ENCODE results near the gene TMEM63C. TPM values are rescaled to one million over a fixed set of nuclear protein-coding genes. Genes with fewer than 3 reads are reported as not detected.

The TMEM63C gene
- polyA plus RNA-seq, 1 donor, result 7.7 TPM

DNA sequence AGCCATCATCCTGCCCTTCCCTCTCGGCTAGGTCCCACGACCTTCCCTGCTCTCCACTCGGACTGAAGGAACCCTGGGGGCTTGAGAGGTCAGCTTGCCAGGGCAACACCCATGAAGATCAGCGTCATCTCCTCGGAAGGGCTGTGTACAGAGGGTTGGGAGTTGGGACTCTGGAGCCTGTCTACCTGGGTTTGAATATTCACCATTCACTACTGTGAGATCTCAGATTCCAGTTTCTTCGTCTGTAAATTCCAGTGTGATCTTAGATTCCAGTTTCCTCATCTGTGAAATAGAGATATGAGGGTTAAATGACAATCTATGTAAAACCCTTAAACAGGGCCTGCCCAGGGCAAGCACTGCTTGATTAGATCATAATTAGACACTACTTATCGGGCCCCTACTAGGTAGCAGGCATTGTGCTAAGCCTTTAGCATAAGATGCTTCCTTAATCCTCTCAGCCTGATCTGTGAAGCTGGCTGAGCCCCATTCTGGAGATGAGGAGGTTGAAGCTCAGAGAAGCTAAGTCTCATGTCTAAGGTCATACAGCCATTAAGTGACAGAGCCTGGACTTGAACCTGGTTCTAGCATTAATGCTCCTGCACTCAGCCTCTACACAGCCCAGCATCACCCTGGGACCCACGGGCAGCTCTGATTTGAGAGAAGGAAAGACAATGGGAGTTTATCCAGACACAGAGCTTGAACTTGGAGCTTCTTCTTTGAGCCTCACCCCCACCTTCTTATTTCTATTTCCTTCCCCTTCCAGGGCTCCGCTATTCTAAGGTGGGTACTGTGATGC is 39.4 kb upstream of the TMEM63C start:
- H3K9me3 ChIP-seq (ENCODE audit: control insufficient read depth, low read depth, low read length), result peaks cover 6% of the 10 kb centered on the region
- no peaks in the 10 kb centered on the region for H3K36me3 ChIP-seq (ENCODE audit: control insufficient read depth, insufficient read depth, low read length)
- H3K27me3 ChIP-seq (ENCODE audit: control insufficient read depth, insufficient read depth, low read length), result peaks cover 94% of the 10 kb centered on the region
- no peak overlapping the region for H3K4me3 ChIP-seq (ENCODE audit: low read length)
- WGBS (ENCODE audit: insufficient coverage, low lambda C conversion rate), result no CpG with 5 or more reads among the region's 9 CpGs
- H3K4me1 ChIP-seq (ENCODE audit: control insufficient read depth, insufficient read depth, low read length), result no peaks in the 10 kb centered on the region
- H3K27ac ChIP-seq (ENCODE audit: low read length), result no peak overlapping the region
- DNase-seq, result no peak

DNA sequence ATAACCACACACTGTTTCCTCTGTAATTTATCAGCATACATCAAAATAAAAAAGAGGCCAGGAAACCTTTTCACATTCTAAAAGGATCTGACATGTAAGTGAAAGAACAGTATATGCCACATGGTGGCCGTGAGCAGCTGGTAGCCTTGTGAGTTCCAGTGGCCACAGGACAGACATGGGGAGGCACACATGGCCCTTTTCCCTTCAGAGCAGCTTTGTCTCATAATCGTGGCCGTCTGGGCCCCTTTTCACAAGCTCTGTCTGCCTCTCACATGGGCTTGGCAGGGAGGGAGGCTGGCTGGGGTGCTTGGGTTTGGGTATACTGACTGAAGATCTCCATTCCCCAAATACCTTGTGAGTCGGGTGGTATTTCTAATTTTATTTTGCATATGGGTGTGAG is 38.5 kb upstream of the TMEM63C start:
- Histone ChIP-seq H3K4me3 (ENCODE audit: low read length) (no peak overlapping the region), H3K27ac (ENCODE audit: low read length) (no peak overlapping the region), H3K27me3 (ENCODE audit: control insufficient read depth, insufficient read depth, low read length) (peaks cover 90% of the 10 kb centered on the region), H3K4me1 (ENCODE audit: control insufficient read depth, insufficient read depth, low read length) (no peaks in the 10 kb centered on the region), H3K36me3 (ENCODE audit: control insufficient read depth, insufficient read depth, low read length) (no peaks in the 10 kb centered on the region), H3K9me3 (ENCODE audit: control insufficient read depth, low read depth, low read length) (peaks cover 6% of the 10 kb centered on the region)
- WGBS (ENCODE audit: insufficient coverage, low lambda C conversion rate), result no CpG with 5 or more reads among the region's 4 CpGs
- no peak for DNase-seq

DNA sequence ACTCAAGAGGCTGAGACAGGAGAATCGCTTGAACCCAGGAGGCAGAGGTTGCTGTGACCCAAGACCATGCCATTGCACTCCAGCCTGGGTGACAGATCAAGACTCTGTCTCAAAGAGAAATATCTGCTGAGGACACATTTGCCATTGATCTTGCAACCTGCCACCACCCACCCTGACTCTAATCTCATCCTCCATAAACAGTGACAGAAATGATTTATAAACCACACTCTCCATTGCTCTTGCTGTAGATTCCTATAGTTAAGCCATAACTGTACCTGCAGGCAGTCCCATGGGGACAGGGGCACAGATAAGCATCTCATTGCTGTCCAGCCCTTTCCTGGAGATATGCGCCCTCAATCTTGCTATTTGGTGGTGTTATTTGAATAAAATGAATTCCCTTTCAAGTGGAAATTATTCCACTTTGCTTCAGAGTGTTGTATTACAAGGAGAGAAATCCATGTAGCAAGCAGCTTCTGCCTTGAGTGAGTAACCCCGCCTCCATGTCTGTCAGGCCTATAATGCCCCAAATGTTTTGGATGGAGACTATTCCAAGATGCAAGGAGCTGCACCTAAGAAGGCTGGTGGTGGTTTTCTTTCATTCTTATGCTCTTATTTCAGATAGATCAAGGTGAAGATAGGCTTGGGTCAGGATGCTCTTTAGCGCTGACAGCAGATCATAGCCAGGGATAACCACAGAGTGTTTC is 37.0 kb upstream of the TMEM63C start:
- Histone ChIP-seq H3K27me3 (ENCODE audit: control insufficient read depth, insufficient read depth, low read length) (peaks cover 75% of the 10 kb centered on the region), H3K4me3 (ENCODE audit: low read length) (no peak overlapping the region), H3K36me3 (ENCODE audit: control insufficient read depth, insufficient read depth, low read length) (no peaks in the 10 kb centered on the region), H3K4me1 (ENCODE audit: control insufficient read depth, insufficient read depth, low read length) (no peaks in the 10 kb centered on the region), H3K27ac (ENCODE audit: low read length) (no peak overlapping the region), H3K9me3 (ENCODE audit: control insufficient read depth, low read depth, low read length) (peaks cover 3% of the 10 kb centered on the region)
- no CpG with 5 or more reads among the region's 4 CpGs for WGBS (ENCODE audit: insufficient coverage, low lambda C conversion rate)
- no peak for DNase-seq

DNA sequence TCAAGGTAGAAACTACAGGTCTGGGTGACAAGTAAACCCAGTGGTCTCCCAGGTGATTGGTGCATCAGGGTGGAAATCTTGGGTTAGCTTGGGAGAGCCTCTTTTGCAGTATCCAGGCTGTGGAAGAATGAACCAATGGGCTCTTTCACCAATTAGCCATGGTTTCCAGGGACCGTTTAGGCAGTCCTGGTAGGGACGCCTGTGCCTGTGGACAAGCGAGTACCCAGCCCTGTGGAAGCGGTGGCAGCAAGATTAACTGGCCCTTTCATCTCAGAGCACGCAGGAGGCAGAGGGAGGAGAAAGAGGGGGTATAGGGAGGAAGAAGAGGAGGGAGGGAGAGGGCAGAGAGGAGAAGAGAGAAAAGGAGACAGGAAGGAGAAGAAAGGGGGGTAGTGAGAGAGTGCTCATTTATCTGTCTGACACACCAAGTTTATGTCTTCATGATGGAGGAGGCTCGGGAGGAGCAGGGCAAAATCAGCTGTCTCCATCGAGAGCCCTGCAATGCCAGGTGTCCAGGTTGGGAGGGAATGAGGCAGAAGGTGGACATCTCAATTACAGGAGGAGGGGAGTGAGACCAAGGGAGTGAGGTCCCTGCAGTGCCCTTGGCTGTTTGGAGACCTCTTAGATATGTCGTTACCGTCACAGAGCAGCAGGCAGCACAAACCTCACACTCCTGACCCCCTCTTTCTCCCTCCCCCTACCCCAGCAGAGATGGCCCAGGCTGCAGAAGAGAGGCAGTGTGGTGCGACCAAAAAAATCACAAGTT is 35.4 kb upstream of the TMEM63C start:
- no peak overlapping the region for H3K27ac ChIP-seq (ENCODE audit: low read length)
- no peaks in the 10 kb centered on the region for H3K4me1 ChIP-seq (ENCODE audit: control insufficient read depth, insufficient read depth, low read length)
- no peak overlapping the region for H3K4me3 ChIP-seq (ENCODE audit: low read length)
- WGBS (ENCODE audit: insufficient coverage, low lambda C conversion rate), result 40% methylated on average over 1 of the region's 10 CpGs
- H3K27me3 ChIP-seq (ENCODE audit: control insufficient read depth, insufficient read depth, low read length), result peaks cover 62% of the 10 kb centered on the region
- no peaks in the 10 kb centered on the region for H3K9me3 ChIP-seq (ENCODE audit: control insufficient read depth, low read depth, low read length)
- no peak for DNase-seq
- H3K36me3 ChIP-seq (ENCODE audit: control insufficient read depth, insufficient read depth, low read length), result no peaks in the 10 kb centered on the region

DNA sequence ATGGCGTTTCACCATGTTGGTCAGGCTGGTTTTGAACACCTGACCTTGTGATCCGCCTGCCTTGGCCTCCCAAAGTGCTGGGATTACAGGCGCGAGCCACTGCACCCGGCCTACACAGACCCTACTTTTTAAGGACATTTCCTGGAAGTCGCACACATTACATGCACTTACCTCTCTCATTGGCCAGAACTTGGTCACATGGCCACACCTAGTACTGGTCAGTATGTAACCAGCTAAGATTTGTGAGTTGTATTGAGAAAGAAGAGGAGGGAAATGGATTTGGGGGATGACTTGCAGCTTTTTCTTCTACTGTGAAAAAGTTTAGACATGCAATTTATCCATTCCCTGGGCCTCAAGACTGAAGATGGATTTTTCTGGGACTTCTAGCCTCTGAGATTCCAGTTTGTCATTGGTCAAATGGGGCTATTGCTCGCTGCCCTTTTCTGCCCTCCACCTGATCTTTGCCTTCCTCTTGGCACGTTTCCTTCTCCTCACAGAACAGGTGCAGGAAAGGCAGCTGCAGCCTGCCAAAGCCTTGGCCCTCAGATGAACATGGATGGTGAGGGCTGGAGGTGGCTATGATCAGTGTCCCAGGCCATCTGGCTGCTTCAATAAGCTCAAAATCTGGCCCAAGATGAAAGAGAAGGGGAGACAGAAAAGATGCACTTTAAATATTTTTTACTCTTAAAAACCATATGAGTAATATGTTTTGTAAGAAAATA is 32.9 kb upstream of the TMEM63C start:
- DNase-seq, result no peak
- Histone ChIP-seq H3K4me1 (ENCODE audit: control insufficient read depth, insufficient read depth, low read length) (no peaks in the 10 kb centered on the region), H3K27me3 (ENCODE audit: control insufficient read depth, insufficient read depth, low read length) (peaks cover 43% of the 10 kb centered on the region), H3K36me3 (ENCODE audit: control insufficient read depth, insufficient read depth, low read length) (no peaks in the 10 kb centered on the region), H3K4me3 (ENCODE audit: low read length) (no peak overlapping the region), H3K9me3 (ENCODE audit: control insufficient read depth, low read depth, low read length) (no peaks in the 10 kb centered on the region), H3K27ac (ENCODE audit: low read length) (no peak overlapping the region)
- 50% methylated on average over 1 of the region's 8 CpGs for WGBS (ENCODE audit: insufficient coverage, low lambda C conversion rate)

DNA sequence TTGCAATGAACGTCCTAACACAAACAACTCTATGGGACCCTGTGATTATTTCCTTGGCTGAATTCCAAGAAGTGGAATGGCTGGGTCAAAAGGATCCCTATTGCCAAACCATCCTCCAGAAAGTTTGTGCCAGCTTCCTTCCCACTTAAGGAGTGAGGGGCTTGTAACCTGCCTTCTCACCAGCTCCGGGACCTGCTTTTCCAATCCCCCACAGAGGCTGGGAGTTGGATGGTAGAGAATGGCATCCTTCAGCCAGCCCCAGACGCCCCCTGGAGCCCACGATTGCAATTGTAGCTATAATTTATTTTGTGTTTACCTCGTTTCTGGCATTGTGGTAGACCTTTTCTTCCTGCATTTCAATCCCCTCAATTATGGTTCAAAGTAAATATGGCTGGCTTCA is 30.4 kb upstream of the TMEM63C start:
- DNase-seq, result no peak
- no peak overlapping the region for H3K27ac ChIP-seq (ENCODE audit: low read length)
- H3K9me3 ChIP-seq (ENCODE audit: control insufficient read depth, low read depth, low read length), result no peaks in the 10 kb centered on the region
- WGBS (ENCODE audit: insufficient coverage, low lambda C conversion rate), result 13% methylated on average over 3 of the region's 5 CpGs
- no peaks in the 10 kb centered on the region for H3K4me1 ChIP-seq (ENCODE audit: control insufficient read depth, insufficient read depth, low read length)
- peaks cover 20% of the 10 kb centered on the region for H3K27me3 ChIP-seq (ENCODE audit: control insufficient read depth, insufficient read depth, low read length)
- no peak overlapping the region for H3K4me3 ChIP-seq (ENCODE audit: low read length)
- H3K36me3 ChIP-seq (ENCODE audit: control insufficient read depth, insufficient read depth, low read length), result no peaks in the 10 kb centered on the region

DNA sequence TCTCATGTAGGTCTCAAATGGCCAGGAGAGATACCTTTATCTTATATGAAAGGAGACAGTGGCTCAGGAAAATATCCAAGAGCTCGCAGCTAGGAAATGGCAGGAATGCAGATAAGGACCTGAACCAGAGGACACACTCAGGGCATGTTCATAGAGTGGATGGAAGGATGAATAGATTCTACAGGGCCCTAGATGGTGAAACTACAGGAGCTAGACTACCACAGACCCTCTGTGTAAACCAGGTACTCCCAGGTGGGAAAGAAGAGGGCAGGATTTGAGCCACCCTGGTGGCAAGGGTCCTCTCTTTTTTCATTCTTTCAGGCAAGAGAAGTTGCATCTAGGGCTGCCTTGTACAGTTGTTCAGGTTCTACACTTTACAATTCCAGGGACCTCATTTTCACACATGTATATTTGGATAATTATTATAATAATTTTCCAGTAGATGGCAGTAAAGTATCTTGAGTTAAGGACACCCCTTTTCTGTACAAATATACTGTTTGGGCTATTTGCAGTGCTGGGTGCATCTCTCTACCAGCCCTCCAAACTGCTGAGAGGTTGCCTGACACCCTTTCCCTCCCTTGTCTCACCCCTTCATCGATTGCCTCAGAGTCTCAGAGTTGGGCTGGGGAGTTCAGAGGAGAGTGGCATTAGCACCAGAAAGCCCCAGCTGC is 29.5 kb upstream of the TMEM63C start:
- no peaks in the 10 kb centered on the region for H3K36me3 ChIP-seq (ENCODE audit: control insufficient read depth, insufficient read depth, low read length)
- no peaks in the 10 kb centered on the region for H3K9me3 ChIP-seq (ENCODE audit: control insufficient read depth, low read depth, low read length)
- DNase-seq, result no peak
- no peak overlapping the region for H3K27ac ChIP-seq (ENCODE audit: low read length)
- WGBS (ENCODE audit: insufficient coverage, low lambda C conversion rate), result 43% methylated on average over 1 of the region's 2 CpGs
- H3K27me3 ChIP-seq (ENCODE audit: control insufficient read depth, insufficient read depth, low read length), result peaks cover 12% of the 10 kb centered on the region
- no peaks in the 10 kb centered on the region for H3K4me1 ChIP-seq (ENCODE audit: control insufficient read depth, insufficient read depth, low read length)
- H3K4me3 ChIP-seq (ENCODE audit: low read length), result no peak overlapping the region

DNA sequence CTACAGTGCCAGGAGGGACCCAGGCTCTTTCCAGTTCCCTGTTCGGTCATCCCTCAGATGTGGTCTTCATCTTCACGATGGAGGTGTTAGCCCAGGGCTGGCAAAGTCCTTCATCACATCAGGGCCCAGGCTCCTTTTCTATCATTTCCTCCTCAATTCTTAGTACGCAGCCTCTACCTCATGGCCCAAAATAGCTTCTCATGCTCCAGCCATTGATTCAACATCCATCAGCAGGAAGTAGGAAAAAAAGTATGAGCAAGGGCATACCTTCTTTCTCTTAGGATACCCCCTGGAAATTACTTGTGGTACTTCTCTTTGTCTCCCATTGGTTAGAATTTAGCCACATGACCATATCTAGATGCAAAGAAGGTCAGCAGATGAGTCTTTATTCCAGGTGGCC is 27.8 kb upstream of the TMEM63C start:
- Histone ChIP-seq H3K36me3 (ENCODE audit: control insufficient read depth, insufficient read depth, low read length) (no peaks in the 10 kb centered on the region), H3K4me1 (ENCODE audit: control insufficient read depth, insufficient read depth, low read length) (no peaks in the 10 kb centered on the region), H3K4me3 (ENCODE audit: low read length) (no peak overlapping the region), H3K9me3 (ENCODE audit: control insufficient read depth, low read depth, low read length) (no peaks in the 10 kb centered on the region), H3K27me3 (ENCODE audit: control insufficient read depth, insufficient read depth, low read length) (peaks cover 19% of the 10 kb centered on the region), H3K27ac (ENCODE audit: low read length) (no peak overlapping the region)
- WGBS (ENCODE audit: insufficient coverage, low lambda C conversion rate), result no CpG with 5 or more reads among the region's 3 CpGs
- DNase-seq, result no peak

DNA sequence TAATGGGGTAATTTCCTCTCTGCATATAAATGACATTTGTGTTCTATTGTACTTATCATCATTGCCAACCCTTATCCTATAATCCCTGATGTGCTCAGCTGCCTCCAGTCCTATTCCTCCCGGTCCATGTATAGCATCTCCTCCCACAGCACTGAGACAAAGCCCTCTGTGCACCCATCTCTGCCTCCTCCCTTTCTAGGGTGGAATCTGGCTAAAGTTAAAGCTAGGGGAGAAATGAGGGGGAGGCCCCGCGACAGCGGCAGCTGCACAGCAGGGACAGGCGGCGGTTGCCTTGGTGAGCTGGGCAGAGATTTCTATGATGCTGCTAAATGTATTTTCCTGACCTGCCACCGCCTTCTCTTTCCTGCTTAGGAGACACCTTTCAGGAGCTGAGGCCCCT is 27.2 kb upstream of the TMEM63C start:
- no peak for DNase-seq
- Histone ChIP-seq H3K36me3 (ENCODE audit: control insufficient read depth, insufficient read depth, low read length) (no peaks in the 10 kb centered on the region), H3K27me3 (ENCODE audit: control insufficient read depth, insufficient read depth, low read length) (peaks cover 25% of the 10 kb centered on the region), H3K27ac (ENCODE audit: low read length) (no peak overlapping the region), H3K9me3 (ENCODE audit: control insufficient read depth, low read depth, low read length) (no peaks in the 10 kb centered on the region), H3K4me3 (ENCODE audit: low read length) (no peak overlapping the region), H3K4me1 (ENCODE audit: control insufficient read depth, insufficient read depth, low read length) (no peaks in the 10 kb centered on the region)
- WGBS (ENCODE audit: insufficient coverage, low lambda C conversion rate), result no CpG with 5 or more reads among the region's 7 CpGs

All from large intestine (tissue), 3 donors.